Stimulated activated CD4-positive, alpha-beta T cell treated with anti-CD3 and anti-CD28 coated beads, Interleukin-4, amount 100 ng/mL, for 4 hours (primary cell): ENCODE measurements around the gene AATK.

Experiments
- DNase-seq, 2 experiments: peaks; one replicate each; pipeline ENCODE4 v3.0.0-alpha.2; 2020

AATK gene

DNA sequence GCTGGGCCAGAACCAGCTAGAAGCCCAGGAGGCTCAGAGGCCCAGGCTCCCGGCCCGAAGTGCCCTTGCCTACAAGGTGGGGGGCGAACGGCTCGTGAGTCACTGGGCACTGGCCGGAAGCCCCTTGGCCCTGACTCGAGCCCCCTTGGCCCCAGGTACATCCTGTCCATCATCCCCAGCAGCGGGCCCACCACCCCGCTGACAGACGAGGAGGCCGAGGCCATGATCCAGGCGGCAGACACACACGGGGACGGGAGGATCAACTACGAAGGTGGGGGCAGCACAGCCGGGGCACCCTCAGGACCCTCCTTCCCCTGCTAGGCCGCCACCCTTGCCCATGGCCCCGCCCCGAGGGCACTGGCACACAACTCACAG is 15.8 kb upstream of the AATK start:
- DNase-seq = no peak

DNA sequence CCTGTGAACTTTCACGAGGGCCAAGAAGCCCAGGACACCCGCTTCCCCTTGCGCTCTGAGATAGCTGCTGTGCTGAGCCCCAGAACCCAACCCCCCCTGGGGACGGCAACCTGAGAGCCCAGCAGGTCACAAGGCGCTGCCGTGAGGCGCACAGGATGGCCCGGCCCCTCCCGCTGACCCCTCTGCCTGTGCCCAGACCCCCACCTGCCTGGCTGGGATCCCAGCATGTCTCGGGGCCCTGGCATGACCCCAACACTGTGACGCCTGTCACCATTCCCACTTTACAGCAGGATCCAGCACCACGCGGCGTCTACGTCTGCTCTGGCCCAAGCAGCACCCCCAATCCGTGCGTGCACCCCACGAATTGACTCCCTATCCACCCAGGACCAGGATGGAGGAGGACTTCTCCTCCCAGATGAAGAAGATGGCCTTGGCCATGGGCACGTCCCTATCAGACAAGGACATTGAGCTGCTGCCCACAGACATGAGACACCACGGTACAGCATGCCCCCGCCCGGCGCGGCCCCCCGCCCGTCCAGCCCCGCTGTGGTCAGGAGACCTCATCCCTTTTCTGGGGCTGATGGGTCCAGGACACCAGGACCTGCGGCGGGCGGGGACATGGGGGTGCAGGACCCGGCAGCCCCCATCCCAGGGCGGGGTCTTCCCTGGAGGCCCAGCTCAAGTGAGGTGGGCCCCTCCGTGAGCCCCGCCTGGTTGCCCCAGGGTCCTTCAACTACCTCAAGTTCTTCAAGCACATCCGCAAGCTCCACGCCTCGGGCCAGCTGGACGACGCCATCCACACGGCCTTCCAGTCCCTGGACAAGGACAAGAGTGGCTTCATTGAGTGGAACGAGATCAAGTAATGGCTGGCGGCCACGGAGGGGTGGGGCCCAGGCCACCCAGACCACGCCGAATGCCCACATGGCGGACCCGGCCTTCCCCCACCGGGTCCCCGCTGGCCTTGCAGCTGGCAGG is 15.1 kb upstream of the AATK start:
- DNase-seq = no peak

DNA sequence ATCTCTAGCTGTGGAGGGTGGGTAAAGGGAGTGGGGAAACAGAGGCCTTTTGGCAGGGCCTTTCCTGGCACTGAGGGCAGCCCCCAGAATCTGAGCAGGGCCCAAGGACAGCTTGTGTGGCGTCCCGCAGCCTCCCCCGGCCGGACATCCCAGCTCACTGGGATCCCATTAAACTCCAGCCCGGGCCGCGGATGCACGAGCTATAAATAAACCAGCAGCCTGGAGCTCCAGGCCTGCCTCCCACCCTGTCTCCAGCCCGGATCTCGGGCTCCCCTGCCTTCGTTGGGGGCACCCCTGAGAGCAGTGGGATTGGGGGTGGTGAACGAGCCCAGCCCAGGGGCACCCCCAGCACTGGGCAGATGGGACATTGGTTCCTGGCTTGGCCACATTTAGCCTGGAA is 13.8 kb upstream of the AATK start:
- no peak for DNase-seq

DNA sequence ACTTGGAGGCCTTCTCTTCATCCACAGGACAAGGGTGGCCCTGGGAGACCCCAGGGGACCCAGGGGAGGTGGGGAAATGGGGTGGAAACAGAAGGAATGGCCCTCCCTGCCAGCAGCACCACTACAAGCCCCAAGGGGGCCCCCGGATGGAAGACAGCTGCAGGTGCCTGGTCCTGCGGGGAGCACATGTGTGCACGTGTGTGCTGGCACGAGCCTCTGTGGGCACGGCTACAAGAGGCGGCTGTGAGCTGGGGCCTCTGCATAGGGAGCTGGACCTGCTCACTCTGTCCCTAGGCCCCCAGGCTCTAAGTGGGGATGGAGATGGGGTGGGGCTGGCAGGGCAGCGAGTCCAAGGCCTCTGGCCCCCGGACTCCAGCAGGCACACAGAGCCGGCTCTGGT is 13.2 kb upstream of the AATK start:
- no peak for DNase-seq

DNA sequence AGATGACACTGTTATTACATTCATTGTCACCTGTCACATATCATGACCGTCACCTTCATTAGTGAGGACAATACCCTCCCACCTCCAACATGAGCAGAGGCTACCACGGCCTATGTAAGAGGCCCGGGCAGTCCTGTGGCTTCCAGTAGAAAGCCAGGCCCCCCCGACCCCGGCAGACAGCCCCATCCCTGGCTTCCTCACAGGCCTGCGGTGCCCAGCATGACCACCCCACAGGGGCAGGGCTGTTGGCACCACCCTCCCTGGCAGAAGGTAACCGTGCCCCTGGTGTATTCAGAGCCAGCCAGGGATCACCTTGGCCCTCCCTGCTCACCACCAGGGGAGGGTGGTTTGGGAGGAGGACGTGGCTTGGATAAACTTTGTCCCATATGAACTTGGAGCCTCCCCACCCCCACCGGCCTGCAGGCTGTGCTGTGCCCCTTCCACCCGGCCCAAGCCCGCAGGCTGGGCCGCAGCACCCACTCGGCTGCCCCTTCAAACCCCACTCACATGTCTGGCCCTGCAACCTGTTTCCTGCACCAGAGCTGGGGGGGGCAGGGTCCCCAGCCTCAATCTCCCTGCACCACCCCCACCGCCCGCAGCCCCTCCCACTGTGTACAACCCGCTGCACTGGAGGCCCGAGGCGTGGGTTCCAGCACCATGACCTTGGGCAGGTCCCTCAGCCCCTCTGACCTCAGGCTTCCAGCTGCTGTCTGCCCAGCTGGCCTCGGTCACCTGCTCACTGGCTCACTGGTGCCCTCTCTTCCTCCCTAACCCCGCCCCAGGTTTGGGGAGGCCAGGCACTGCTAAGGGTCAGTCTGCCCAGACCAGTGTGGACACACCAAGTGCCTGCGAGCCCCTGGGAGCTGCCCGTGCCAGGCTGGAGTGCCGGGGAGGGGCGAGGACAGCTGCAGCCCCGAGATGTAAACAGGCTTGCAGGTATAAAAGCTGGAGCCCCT is 12.4 kb upstream of the AATK start:
- DNase-seq = no peak

DNA sequence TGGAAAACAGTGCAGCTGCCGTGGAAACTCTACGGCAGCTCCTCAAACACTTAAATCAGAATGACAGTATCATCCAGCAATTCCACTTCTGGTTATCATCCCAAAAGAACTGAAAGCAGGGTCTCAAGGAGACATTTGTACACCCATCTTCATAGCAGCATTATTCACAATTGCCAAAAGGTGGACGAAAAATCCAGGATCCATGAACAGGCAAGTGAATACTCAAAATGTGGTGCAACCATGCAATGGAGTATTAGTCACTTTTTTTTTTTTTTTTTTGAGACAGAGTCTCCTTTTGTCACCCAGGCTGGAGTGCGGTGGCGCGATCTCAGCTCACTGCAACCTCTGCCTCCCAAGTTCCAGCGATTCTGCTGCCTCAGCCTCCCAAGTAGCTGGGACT is 10.6 kb upstream of the AATK start:
- no peak for DNase-seq

DNA sequence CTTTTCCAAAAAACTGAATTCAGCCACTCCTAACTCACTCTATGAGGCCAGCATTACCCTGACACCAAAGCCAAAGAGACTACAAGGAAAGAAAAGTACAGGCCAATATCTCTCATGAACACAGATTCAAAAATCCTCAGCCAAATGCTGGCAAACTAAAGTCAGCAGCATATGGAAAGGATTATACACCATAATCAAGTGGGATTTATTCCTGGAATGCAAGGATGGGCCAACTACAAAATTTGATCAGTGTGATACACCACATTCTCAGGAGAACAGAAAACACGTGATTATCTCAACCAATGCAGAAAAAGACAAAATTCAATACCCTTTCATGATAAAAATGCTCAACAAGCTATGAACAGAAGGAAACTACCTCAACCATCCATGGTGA is 7.7 kb upstream of the AATK start:
- no peak for DNase-seq

DNA sequence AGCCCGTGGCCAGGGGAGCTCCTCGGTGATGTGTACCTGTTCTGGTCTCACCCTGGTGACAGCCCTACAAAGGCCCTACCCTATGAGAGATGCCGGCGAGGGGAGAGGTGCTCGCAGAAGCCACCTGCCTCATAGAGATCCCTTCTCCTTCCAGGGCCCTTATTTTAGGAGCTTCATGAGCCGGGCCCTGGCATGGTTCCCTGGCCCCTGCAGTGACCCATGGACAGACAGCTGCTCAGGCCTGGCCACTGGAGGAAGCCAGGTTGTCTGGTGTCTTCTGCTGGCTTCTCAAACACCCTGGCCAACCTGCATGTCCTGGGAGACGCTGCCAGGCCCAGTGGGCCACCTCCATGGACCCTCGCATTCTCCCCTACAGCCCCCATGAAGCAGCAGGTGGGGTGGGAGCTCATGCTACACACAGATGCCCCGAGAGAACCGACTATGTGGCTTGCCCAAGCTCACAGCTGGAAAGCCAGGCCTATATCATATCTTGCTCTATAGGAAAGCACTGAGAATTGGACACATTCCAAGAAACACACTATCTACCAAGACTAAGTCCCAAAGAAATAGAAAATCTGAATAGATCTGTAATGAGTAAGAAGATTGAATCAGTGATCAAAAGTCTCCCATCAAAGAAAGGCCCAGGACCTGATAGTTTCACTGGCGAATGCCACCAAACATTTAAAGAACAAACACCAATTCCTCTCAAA is 7.2 kb upstream of the AATK start:
- DNase-seq = no peak

DNA sequence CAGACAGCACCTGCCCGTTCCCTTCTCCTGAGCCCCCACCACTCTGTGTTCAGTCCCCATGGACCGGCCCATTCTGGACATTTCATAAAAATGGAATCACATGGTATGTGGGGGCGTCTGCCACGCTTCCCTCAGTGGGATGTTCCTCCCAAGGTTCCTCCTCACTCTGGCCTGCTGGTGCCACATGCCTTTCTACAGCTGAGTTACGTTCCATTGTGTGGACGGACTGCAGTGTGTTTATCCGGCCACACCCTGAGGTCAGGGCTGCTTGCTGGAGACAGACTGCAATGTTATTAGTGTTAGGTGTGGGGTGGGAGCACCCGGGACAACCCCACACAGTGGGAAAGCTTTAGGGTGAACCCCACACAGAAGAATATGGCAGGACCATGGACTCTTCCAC is 5.9 kb upstream of the AATK start:
- DNase-seq = no peak

DNA sequence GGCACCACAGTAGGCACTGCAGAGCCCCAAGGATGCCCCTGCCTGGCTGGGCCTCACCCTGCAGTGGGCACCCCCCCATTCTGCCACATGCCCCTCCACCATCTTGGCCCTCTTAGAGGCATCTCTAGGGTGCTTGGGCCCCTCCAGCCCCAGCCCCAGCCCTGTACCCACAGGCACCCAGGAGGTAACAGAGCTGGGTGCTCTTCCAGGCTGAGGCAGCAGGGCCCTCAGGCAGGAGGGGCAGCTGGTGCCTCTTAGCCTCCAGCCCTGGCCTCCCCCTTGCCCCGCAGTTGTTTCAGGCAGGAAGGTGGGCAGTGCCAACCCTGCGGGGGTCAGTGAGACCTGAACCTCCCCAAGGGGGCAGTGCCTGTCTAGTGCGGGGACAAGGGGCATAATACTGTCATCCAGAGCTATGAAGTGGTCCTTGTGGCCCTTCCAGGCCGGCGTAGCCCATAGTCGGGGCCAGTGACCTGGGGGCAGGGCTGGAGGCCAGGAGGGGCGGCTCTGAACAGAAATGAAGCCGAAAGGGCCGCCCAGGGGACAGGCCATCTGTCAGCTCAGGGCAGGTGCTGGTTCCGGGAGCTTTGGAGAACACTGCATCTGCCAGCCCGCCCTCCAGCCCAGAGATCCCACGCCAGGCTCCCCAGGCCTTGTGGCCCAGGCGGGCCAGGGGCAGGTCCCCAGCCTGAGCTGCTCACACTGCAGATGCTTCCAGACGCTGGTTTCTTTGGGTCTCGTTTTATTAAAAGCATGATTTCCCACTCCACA is 4.9 kb upstream of the AATK start:
- no peak for DNase-seq

DNA sequence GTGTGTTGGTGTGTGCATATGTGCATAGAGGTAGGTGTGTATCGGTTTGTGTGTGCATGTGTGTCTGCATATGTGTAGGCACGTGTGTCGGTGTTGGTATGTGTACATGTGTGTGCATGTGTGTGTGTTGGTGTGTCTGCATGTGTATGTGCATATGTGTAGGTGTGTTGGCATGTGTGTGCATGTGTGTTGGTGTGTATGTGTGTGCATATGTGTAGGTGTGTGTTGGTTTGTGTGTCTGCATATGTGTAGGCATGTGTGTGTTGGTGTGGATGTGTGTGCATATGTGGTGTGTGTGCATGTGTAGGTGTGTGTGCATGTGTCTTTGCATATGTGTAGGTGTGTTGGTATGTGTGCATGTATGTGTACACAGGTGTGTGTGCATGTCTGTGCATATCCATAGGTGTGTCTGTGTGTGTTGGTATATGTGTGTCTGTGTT is 3.9 kb upstream of the AATK start:
- DNase-seq = no peak

DNA sequence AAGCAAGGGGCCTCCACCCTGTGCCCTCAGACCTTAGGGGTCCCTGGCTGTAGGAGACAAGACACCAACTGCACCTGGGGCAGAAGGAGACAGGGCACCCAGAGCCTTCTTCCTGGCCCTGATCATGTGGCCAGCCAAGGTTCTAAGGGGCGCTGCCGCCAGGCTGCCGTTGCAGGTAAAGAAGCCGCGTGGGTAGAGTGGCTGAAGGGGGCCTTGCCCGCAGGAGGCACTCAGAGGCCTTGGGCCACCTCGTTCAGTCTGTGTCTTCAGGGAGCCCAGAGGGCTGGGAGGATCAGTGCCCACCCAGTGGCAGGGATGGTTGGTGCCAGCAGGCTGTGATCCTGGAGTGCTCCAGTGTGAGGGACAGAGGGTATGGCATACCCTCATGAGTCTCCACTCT is 1.6 kb upstream of the AATK start:
- no peak for DNase-seq

DNA sequence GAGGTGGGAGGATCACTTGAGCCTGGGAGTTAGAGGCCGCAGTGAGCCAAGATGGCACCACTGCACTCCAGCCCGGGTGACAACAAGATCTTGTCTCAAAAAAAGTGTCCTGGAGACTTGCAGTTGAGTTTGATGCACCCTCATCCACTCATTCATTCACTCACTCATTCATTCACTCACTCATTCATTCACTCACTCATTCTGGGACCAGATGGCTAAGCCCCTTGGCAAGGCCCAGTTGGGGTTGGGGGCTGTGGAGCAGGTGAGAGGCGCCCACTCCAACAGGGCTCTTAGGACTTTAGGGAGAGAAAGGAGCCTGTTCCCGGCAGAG is 1.1 kb upstream of the AATK start:
- no peak for DNase-seq

DNA sequence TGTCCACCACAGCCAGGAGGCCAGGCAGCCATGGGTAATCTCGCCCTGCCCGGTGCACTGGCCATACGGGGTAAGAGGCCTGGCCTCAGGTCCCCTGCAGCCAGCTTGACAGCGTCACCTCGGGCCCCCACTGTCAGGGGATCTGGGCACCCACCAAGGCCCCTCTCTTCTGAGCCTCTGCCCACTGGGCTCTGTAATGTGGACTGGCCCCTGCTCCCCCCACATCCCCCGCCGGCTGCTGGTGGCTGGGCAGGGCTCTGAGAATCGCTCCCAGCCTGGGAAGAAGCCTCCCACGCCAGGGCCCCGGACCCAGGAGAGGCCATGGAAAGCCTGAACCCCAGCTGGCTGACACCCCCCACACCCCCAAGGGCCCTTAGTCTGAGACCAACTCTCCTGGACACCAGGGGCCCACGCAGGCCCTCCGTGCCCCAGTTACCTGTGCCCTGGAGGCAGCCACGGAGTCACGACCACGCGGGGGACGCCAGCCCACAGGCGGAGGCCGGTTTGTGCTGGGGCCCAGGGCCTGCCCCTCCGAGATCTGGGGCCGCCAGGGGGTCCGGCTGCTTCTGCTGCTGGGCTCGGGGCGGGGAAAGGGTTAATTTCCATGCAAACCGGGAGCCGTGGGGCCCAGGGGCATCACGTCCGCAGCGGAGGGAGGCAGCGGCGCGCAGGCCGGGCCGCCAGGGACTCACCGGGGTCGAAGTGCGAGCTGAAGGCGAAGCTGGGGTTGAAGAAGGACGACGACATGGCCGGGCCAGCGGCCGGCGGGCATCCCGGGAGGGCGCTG is 582 bp downstream of the AATK start, which contains the start of gene PVALEF:
Gene PVALEF, plus strand, starts transcription at position 262 of the 787 bp plus-strand sequence. CDS start 15,720 bp downstream, outside the sequence.
- DNase-seq = no peak

DNA sequence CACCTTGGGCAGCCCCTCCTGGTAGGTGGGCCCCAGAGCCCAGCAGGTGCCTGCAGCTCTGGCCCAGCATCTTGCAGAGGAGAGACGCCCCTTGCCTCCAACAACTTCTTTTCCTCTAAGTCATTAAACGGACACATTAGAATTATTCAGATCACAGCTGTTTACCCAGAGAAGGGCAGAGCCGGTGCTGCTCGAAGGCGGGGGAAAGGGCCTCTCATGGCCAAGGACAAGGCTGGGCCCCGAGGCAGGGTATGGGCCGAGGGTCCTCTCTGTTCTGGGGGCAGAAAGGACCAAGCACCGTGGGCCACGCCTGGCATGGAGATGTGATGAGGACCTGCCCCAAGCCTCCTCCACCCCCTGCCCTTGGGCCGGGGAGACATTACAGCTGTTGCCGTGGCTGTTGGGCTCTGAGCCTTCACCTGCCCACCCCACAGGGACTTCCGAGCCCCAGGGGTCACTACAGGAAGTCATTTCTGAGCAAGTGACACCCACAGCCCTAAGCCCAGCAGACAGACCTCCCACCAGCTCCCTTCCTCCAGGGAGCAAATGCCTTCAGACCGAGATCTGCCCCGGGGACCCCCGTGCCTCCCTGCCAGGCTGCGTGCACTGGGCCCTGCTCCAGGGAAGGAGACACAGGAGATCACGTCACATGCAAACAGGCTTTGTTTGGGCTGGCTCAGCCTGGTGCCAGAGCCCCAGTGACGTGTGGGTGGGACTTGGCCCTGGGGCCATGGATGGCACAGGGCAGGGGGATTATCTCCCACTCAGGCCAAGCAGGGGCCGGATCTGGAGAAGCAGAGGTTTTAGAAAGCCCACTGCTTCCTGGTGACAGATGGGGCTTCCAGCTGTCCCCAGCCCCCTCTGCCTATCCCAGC is 1.4 kb downstream of the AATK start:
- no peak for DNase-seq

DNA sequence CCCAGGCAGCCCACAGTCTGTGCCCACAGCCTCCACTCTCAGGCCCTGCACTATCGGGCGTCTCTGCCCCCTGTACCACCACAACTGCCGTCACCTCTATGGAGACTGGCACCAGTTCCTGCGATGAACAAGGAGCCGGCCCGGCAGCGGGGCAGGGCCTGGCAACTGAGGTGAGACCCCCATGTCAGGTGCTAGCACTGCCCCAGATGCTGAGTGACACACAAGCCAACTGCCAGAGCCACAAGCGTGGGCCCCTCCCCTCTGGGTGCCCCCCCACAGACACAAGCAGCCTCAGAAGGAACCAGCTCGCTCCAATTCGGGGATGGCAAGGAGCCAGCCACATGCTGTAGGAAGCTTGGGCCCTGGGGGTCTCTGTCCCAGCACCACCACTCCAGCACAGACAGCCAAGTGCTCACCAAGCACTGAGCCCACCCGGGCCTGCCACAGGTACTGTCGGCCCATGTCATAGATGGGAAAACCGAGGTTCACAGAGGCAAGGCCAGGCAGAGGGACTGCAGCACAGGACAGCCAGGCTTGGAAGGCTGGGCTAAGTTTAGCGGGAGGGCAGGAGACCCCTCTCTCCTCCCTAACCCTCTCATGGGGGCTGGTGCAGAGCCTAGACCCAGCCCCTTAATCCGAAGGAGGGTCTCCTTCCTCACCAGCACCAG is 2.2 kb downstream of the AATK start:
- no peak for DNase-seq

DNA sequence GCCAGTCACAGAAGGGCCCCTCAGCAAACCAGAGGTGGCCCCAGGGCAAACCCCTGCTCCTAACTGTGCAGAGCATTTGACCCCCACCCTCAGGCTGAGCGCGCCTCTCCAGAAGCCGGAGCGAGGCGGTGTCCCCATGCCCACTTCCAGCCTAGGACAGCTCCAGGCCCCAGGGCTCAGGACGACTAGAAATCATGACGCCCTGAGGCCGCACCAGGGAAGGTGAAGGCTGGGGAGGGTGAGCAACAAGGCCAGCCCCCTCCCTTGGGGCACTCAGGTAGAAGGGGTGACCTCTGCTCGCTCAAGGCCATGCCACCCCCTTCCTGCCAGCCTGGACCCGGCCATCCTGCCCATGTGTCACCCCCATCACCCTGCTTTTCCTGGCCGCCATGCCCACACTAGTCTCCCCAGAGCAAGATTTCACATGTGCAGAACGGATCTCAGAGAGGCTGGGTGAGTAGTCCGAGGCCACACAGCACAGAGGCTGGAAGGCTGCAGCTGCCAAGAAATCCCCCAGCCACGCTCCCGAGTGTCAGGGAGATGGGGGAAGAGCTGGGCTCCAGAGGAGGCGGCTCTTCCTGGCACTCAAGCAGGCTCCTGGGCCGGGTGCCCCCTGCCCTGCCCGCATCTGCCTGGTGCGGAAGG is 2.8 kb downstream of the AATK start:
- no peak for DNase-seq

DNA sequence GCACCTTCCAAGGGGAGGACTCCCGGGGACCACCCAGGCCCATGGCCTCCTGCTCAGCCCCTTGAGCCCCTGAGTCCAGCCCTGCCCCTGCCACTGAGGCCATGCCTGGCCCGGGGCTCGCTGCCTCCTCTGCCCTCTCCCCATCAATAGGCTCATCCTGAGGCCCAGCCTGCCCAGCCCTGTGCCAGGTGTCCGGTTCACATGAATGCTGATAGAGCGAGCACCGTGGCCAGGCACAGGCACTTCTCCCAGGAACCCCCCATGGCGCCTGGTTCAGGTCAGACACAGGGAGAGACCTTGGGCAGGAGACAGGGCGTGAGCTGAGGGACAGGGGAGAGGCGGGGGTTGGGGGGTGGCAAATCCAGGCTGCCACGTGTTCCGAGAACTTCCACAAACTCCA is 3.5 kb downstream of the AATK start:
- DNase-seq = no peak

DNA sequence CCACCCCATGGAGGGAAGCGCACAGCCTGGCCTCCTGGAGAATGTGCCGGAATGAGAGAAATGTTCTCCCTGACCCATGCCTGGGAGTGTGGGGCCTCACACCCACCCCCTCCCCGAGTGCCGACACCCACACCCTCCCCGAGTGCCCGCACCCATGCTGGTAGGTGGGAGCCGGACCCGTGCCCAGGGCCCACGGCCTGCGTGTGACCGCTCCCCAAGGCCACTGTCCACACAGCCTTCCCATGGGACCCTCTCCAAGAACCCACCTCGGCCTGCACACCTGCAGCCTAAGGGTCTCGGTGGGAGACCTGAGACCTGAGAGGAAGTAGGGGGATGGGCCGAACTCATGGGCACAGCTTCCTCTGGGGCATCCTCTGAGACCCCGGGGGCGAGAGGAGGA is 4.0 kb downstream of the AATK start:
- DNase-seq = no peak
